Stimulated activated CD4-positive, alpha-beta T cell treated with anti-CD3 and anti-CD28 coated beads, Interleukin-15, amount 100 ng/mL, for 48 hours (primary cell): ENCODE measurements around the gene RAC3.
A peak's percentile ranks its signal among the peaks of the same experiment; 100 is the strongest.
"Not testable (repeated sequence)": the region's sequence is repeated elsewhere in the genome, so short reads cannot be mapped to it uniquely, and the experiment has no call there.

Experiments
- DNase-seq, 2 donors: peaks; one replicate each; pipeline ENCODE4 v3.0.0-alpha.2; 2020; ENCODE audit warnings: low read depth in 2 of 2

RAC3 gene

GRCh38 chr17:82023447-82024241 lies 7.8 kb upstream of the RAC3 start:
- DNase-seq: no peak

GRCh38 chr17:82024859-82025258 lies 6.6 kb upstream of the RAC3 start:
- no peak for DNase-seq

GRCh38 chr17:82025401-82026107 lies 5.9 kb upstream of the RAC3 start:
- DNase-seq: no peak

GRCh38 chr17:82028246-82028645 lies 3.2 kb upstream of the RAC3 start:
- no peak for DNase-seq

GRCh38 chr17:82028966-82029365 lies 2.5 kb upstream of the RAC3 start:
- DNase-seq: no peak

- no peak for DNase-seq
Observed at GRCh38 chr17:82029391-82029790, 2.1 kb upstream of the RAC3 start.

- no peak for DNase-seq
Observed at GRCh38 chr17:82029990-82030469, 1.4 kb upstream of the RAC3 start.

GRCh38 chr17:82030470-82031302 lies 792 bp upstream of the RAC3 start:
- DNase-seq: peak; percentile 69 to 83

- peak in 1 of 2 donors; percentile 55 for DNase-seq
Observed at GRCh38 chr17:82031885-82032627, 578 bp downstream of the RAC3 start.

GRCh38 chr17:82033359-82034085 lies 2.0 kb downstream of the RAC3 start:
- DNase-seq: no peak

GRCh38 chr17:82034371-82035011 lies 3.0 kb downstream of the RAC3 start:
- DNase-seq: no peak

- DNase-seq: no peak
Observed at GRCh38 chr17:82035488-82035887, 4.0 kb downstream of the RAC3 start.

GRCh38 chr17:82035956-82036633 lies 4.6 kb downstream of the RAC3 start:
- no peak for DNase-seq

- no peak for DNase-seq
Observed at GRCh38 chr17:82036634-82037091, 5.2 kb downstream of the RAC3 start.

GRCh38 chr17:82037092-82037888 lies 5.8 kb downstream of the RAC3 start, which contains the start of gene DCXR:
TSS of gene DCXR (minus strand) at chr17:82037697. CDS start at chr17:82037682, 15 bp downstream.
- peak; percentile 91 to 95 for DNase-seq

GRCh38 chr17:82037889-82038195 lies 6.4 kb downstream of the RAC3 start:
- DNase-seq: no peak

GRCh38 chr17:82038796-82039409 lies 7.4 kb downstream of the RAC3 start:
- not testable (repeated sequence) for DNase-seq

- DNase-seq: no peak
Observed at GRCh38 chr17:82039695-82040299, 8.3 kb downstream of the RAC3 start.
